ENCODE data around the gene PTPRT. TPM values are rescaled to one million over a fixed set of nuclear protein-coding genes. Genes with fewer than 3 reads are reported as not detected.

The PTPRT gene
- total RNA-seq, 4 donors from 2014 or later, result under 0.01 to 0.64 (median 0.40) TPM

GRCh38 chr20:42807876-42808275 is 381.8 kb downstream of the PTPRT start:
- Histone ChIP-seq H3K27me3 (no peaks in the 10 kb centered on the region), H3K27ac (no peak overlapping the region), H3K9me3 (no peaks in the 10 kb centered on the region), H3K36me3 (no peaks in the 10 kb centered on the region), H3K4me3 (no peak overlapping the region), H3K4me1 (no peaks in the 10 kb centered on the region)
- DNase-seq, result no peak
- TF ChIP-seq POLR2A (IDR thresholded peaks at IDR 0.05) (no peak), POLR2AphosphoS5 (IDR thresholded peaks at IDR 0.05) (no peak), EP300 (IDR thresholded peaks at IDR 0.05; ENCODE audit: low read depth) (no peak), CTCF (IDR thresholded peaks at IDR 0.05) (no peak)
- 76% methylated on average over 6 of the region's 6 CpGs; no CpG with 5 or more reads in 1 of the 2 donors for WGBS, 2 donors (ENCODE audit: low coverage in 1 of 2)
- in situ Hi-C loops (cut with MboI; ENCODE audit: low pct_ligation_motif_present in 1 of 4, low pct_unique_long_range_greater_than_20kb in 1 of 4, low sequenced_read_pairs in 3 of 4), result no loop called here
- intact Hi-C loops (cut with DNase I; ENCODE audit: low total_unique reads), result no loop called here

GRCh38 chr20:42795111-42795695 is 394.5 kb downstream of the PTPRT start:
- TF ChIP-seq POLR2AphosphoS5 (IDR thresholded peaks at IDR 0.05) (no peak), POLR2A (IDR thresholded peaks at IDR 0.05) (no peak), EP300 (IDR thresholded peaks at IDR 0.05; ENCODE audit: low read depth) (no peak), CTCF (IDR thresholded peaks at IDR 0.05) (no peak)
- Histone ChIP-seq H3K4me3 (no peak overlapping the region), H3K4me1 (no peaks in the 10 kb centered on the region), H3K27ac (no peak overlapping the region), H3K36me3 (no peaks in the 10 kb centered on the region), H3K27me3 (no peaks in the 10 kb centered on the region), H3K9me3 (no peaks in the 10 kb centered on the region)
- 64 to 69% methylated on average over 8 to 11 of the region's 11 CpGs for WGBS, 2 donors (ENCODE audit: low coverage in 1 of 2)
- intact Hi-C loops (cut with DNase I; ENCODE audit: low total_unique reads), result no loop called here
- no peak for DNase-seq
- in situ Hi-C loops (cut with MboI; ENCODE audit: low pct_ligation_motif_present in 1 of 4, low pct_unique_long_range_greater_than_20kb in 1 of 4, low sequenced_read_pairs in 3 of 4), result no loop called here

- intact Hi-C loops (cut with DNase I; ENCODE audit: low total_unique reads) (no loop called here), in situ Hi-C loops (cut with MboI; ENCODE audit: low pct_ligation_motif_present in 1 of 4, low pct_unique_long_range_greater_than_20kb in 1 of 4, low sequenced_read_pairs in 3 of 4) (no loop called here)
- Histone ChIP-seq H3K9me3 (no peaks in the 10 kb centered on the region), H3K4me1 (no peaks in the 10 kb centered on the region), H3K36me3 (no peaks in the 10 kb centered on the region), H3K27ac (no peak overlapping the region), H3K4me3 (no peak overlapping the region), H3K27me3 (no peaks in the 10 kb centered on the region)
- DNase-seq, result no peak
- 95% methylated on average over 1 of the region's 1 CpG; no CpG with 5 or more reads in 1 of the 2 donors for WGBS, 2 donors (ENCODE audit: low coverage in 1 of 2)
- TF ChIP-seq POLR2AphosphoS5 (IDR thresholded peaks at IDR 0.05), result no peak
- TF ChIP-seq POLR2A (IDR thresholded peaks at IDR 0.05), result no peak
These were observed 397.7 kb downstream of the PTPRT start for GRCh38 chr20:42792052-42792451.

- WGBS, 2 donors (ENCODE audit: low coverage in 1 of 2), result 15 to 19% methylated on average over 2 of the region's 2 CpGs
- Histone ChIP-seq H3K36me3 (no peaks in the 10 kb centered on the region), H3K9me3 (no peaks in the 10 kb centered on the region), H3K27ac (no peak overlapping the region), H3K27me3 (no peaks in the 10 kb centered on the region), H3K4me3 (no peak overlapping the region), H3K4me1 (no peaks in the 10 kb centered on the region)
- intact Hi-C loops (cut with DNase I; ENCODE audit: low total_unique reads) (no loop called here), in situ Hi-C loops (cut with MboI; ENCODE audit: low pct_ligation_motif_present in 1 of 4, low pct_unique_long_range_greater_than_20kb in 1 of 4, low sequenced_read_pairs in 3 of 4) (no loop called here)
- no peak for DNase-seq
- no peak for TF ChIP-seq EP300 (IDR thresholded peaks at IDR 0.05; ENCODE audit: low read depth)
- TF ChIP-seq POLR2A (IDR thresholded peaks at IDR 0.05), result no peak
- no peak for TF ChIP-seq CTCF (IDR thresholded peaks at IDR 0.05)
- no peak for TF ChIP-seq POLR2AphosphoS5 (IDR thresholded peaks at IDR 0.05)
These were observed 399.6 kb downstream of the PTPRT start for GRCh38 chr20:42790111-42790510.

- no peak for DNase-seq
- Histone ChIP-seq H3K4me3 (no peak overlapping the region), H3K27ac (no peak overlapping the region), H3K4me1 (no peaks in the 10 kb centered on the region), H3K27me3 (no peaks in the 10 kb centered on the region), H3K36me3 (no peaks in the 10 kb centered on the region), H3K9me3 (no peaks in the 10 kb centered on the region)
- WGBS, 2 donors (ENCODE audit: low coverage in 1 of 2), result 49 to 67% methylated on average over 2 to 5 of the region's 5 CpGs
- in situ Hi-C loops (cut with MboI; ENCODE audit: low pct_ligation_motif_present in 1 of 4, low pct_unique_long_range_greater_than_20kb in 1 of 4, low sequenced_read_pairs in 3 of 4), result no loop called here
- intact Hi-C loops (cut with DNase I; ENCODE audit: low total_unique reads), result no loop called here
- TF ChIP-seq EP300 (IDR thresholded peaks at IDR 0.05; ENCODE audit: low read depth) (no peak), POLR2A (IDR thresholded peaks at IDR 0.05) (no peak), CTCF (IDR thresholded peaks at IDR 0.05) (no peak), POLR2AphosphoS5 (IDR thresholded peaks at IDR 0.05) (no peak)
These were observed 401.0 kb downstream of the PTPRT start for GRCh38 chr20:42788707-42789106.

Measured in transverse colon (tissue), 4 donors.